IPS-15b (cell line): Measurements from ENCODE around the gene SHLD2.

Experiments
- H3K27me3 ChIP-seq: one replicate; pipeline ENCODE4 v1.6.1; 2013; ENCODE audit warnings: low read length; ENCODE audit not compliant: control insufficient read depth, insufficient read depth
- H3K36me3 ChIP-seq: one replicate; pipeline ENCODE4 v1.6.1; 2013; ENCODE audit warnings: low read length; ENCODE audit not compliant: control insufficient read depth, insufficient read depth
- H3K4me1 ChIP-seq: one replicate; pipeline ENCODE4 v1.6.1; 2013; ENCODE audit warnings: mild to moderate bottlenecking, low read length; ENCODE audit not compliant: control insufficient read depth, insufficient read depth
- H3K4me3 ChIP-seq: one replicate; pipeline ENCODE4 v1.5.1; 2013; ENCODE audit warnings: low read depth, low read length
- H3K9ac ChIP-seq: one replicate; pipeline ENCODE4 v1.6.1; 2013; ENCODE audit warnings: low read depth, mild to moderate bottlenecking, low read length
- H3K9me3 ChIP-seq: one replicate; pipeline ENCODE4 v1.6.1; 2013; ENCODE audit warnings: mild to moderate bottlenecking, low read length; ENCODE audit not compliant: control insufficient read depth, insufficient read depth

Gene SHLD2

GRCh38 chr10:87094373-87095235, at the start of gene SHLD2, which contains the start of gene GLUD1:
Gene SHLD2, plus strand, starts transcription at chr10:87095206. Its CDS starts 56,149 bp downstream, at chr10:87151355.
Gene GLUD1, minus strand, starts transcription at chr10:87094843. Its CDS starts 74 bp downstream, at chr10:87094769.
- Histone ChIP-seq H3K9me3 (no peaks in the 10 kb centered on the region), H3K9ac (peak within 1 kb of the TSS; percentile 79), H3K4me3 (peak within 1 kb of the TSS; percentile 89), H3K4me1 (peaks cover 18% of the 10 kb centered on the region), H3K27me3 (no peaks in the 10 kb centered on the region), H3K36me3 (peaks cover 2% of the 10 kb centered on the region)

- Histone ChIP-seq H3K27me3 (no peaks in the 10 kb centered on the region), H3K36me3 (peaks cover 3% of the 10 kb centered on the region), H3K9me3 (no peaks in the 10 kb centered on the region), H3K4me3 (no peak overlapping the region), H3K4me1 (no peaks in the 10 kb centered on the region), H3K9ac (no peak overlapping the region)
Observed at GRCh38 chr10:87045434-87045938, 49.5 kb upstream of the SHLD2 start.

GRCh38 chr10:87053111-87053510, 41.9 kb upstream of the SHLD2 start:
- Histone ChIP-seq H3K27me3 (no peaks in the 10 kb centered on the region), H3K9me3 (no peaks in the 10 kb centered on the region), H3K9ac (no peak overlapping the region), H3K4me1 (no peaks in the 10 kb centered on the region), H3K4me3 (no peak overlapping the region), H3K36me3 (peaks cover 26% of the 10 kb centered on the region)

- Histone ChIP-seq H3K9ac (no peak overlapping the region), H3K27me3 (no peaks in the 10 kb centered on the region), H3K9me3 (no peaks in the 10 kb centered on the region), H3K36me3 (peaks cover 26% of the 10 kb centered on the region), H3K4me1 (no peaks in the 10 kb centered on the region), H3K4me3 (no peak overlapping the region)
Observed at GRCh38 chr10:87053577-87054181, 41.3 kb upstream of the SHLD2 start.

GRCh38 chr10:87054373-87055295, 40.4 kb upstream of the SHLD2 start:
- H3K4me3 ChIP-seq = no peak overlapping the region
- no peaks in the 10 kb centered on the region for H3K9me3 ChIP-seq
- no peak overlapping the region for H3K9ac ChIP-seq
- no peaks in the 10 kb centered on the region for H3K27me3 ChIP-seq
- peaks cover 26% of the 10 kb centered on the region for H3K36me3 ChIP-seq
- no peaks in the 10 kb centered on the region for H3K4me1 ChIP-seq

- Histone ChIP-seq H3K36me3 (peaks cover 18% of the 10 kb centered on the region), H3K4me1 (no peaks in the 10 kb centered on the region), H3K9me3 (no peaks in the 10 kb centered on the region), H3K4me3 (no peak overlapping the region), H3K9ac (no peak overlapping the region), H3K27me3 (no peaks in the 10 kb centered on the region)
Observed at GRCh38 chr10:87058171-87058570, 36.8 kb upstream of the SHLD2 start.

GRCh38 chr10:87059401-87059800, 35.6 kb upstream of the SHLD2 start:
- no peaks in the 10 kb centered on the region for H3K4me1 ChIP-seq
- no peaks in the 10 kb centered on the region for H3K27me3 ChIP-seq
- H3K9me3 ChIP-seq = no peaks in the 10 kb centered on the region
- H3K36me3 ChIP-seq = peaks cover 13% of the 10 kb centered on the region
- no peak overlapping the region for H3K9ac ChIP-seq
- no peak overlapping the region for H3K4me3 ChIP-seq

- H3K27me3 ChIP-seq = no peaks in the 10 kb centered on the region
- no peaks in the 10 kb centered on the region for H3K4me1 ChIP-seq
- H3K4me3 ChIP-seq = no peak overlapping the region
- peaks cover 9% of the 10 kb centered on the region for H3K36me3 ChIP-seq
- H3K9me3 ChIP-seq = no peaks in the 10 kb centered on the region
- no peak overlapping the region for H3K9ac ChIP-seq
Observed at GRCh38 chr10:87060280-87060928, 34.6 kb upstream of the SHLD2 start.

- H3K4me3 ChIP-seq = no peak overlapping the region
- no peaks in the 10 kb centered on the region for H3K27me3 ChIP-seq
- no peaks in the 10 kb centered on the region for H3K4me1 ChIP-seq
- no peak overlapping the region for H3K9ac ChIP-seq
- H3K36me3 ChIP-seq = peaks cover 33% of the 10 kb centered on the region
- no peaks in the 10 kb centered on the region for H3K9me3 ChIP-seq
Observed at GRCh38 chr10:87064651-87065050, 30.4 kb upstream of the SHLD2 start.

GRCh38 chr10:87066178-87066577, 28.8 kb upstream of the SHLD2 start:
- H3K27me3 ChIP-seq = no peaks in the 10 kb centered on the region
- no peak overlapping the region for H3K4me3 ChIP-seq
- no peaks in the 10 kb centered on the region for H3K9me3 ChIP-seq
- H3K4me1 ChIP-seq = no peaks in the 10 kb centered on the region
- H3K9ac ChIP-seq = no peak overlapping the region
- peaks cover 30% of the 10 kb centered on the region for H3K36me3 ChIP-seq

GRCh38 chr10:87066865-87067264, 28.1 kb upstream of the SHLD2 start:
- H3K9me3 ChIP-seq = no peaks in the 10 kb centered on the region
- no peak overlapping the region for H3K9ac ChIP-seq
- H3K27me3 ChIP-seq = no peaks in the 10 kb centered on the region
- peaks cover 34% of the 10 kb centered on the region for H3K36me3 ChIP-seq
- no peak overlapping the region for H3K4me3 ChIP-seq
- no peaks in the 10 kb centered on the region for H3K4me1 ChIP-seq
